ENCODE results near the gene LPIN2.
A peak's percentile ranks its signal among the peaks of the same experiment; 100 is the strongest.
"Not testable (repeated sequence)": the region's sequence is repeated elsewhere in the genome, so short reads cannot be mapped to it uniquely, and the experiment has no call there.

Gene LPIN2

GRCh38 chr18:3010086-3010485, 2.9 kb downstream of the LPIN2 start:
- DNase-seq (ENCODE audit: low read depth in 2 of 2) = no peak

DNA sequence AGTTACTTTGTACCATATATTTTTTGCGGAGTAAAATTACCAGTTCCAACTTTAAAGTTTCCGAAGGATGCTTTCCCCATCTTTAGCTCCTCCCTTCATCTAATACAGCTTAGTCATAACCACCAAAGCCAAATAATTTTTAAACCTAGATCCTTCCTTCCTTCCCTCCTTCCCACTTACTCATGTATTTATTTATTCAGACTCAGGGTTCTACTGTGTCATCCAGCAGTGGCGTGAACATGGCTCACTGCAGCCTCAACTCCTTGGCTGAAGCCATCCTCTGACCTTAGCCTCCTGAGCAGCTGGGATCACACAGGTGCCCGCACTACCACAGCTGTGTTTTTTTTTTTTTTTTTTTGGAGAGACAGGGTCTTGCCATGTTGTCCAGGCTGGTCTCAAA, 4.4 kb downstream of the LPIN2 start:
- no peak for DNase-seq (ENCODE audit: low read depth in 2 of 2)

GRCh38 chr18:3007491-3007890, 5.5 kb downstream of the LPIN2 start:
- no peak for DNase-seq (ENCODE audit: low read depth in 2 of 2)

DNA sequence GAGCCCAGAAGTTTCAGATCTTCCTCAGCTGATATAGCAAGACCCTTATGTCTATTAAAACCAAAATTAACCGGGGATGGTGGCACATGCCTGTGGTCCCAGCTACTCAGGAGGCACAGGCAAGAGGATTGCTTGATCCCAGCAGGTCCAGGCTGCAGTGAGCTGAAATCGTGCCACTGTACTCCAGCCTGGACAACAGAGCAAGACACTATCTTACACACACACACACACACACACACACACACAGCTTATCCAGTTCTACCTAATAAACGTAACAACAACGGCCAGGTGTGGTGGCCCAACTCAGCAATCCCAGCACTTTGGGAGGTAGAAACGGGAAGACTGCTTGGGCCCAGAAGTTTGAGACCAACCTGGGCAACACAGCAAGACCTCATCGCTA, 7.5 kb downstream of the LPIN2 start:
- DNase-seq (ENCODE audit: low read depth in 2 of 2) = no peak

DNA sequence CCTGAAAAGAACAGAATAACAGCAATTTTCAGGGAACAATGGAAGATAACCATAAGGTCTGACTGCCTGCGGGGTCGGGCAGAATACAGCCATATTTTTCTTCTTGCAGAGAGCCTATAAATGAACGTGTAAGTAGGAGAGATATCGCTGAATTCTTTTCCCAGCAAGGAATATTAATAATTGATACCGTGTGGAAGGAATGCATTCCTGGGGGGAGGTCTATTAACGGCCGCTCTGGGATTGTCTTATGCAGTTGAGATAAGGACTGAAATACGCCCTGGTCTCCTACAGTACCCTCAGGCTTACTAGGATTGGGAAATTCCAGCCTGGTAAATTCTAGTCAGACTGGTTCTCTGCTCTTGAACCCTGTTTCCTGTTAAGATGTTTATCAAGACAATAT, 9.2 kb downstream of the LPIN2 start:
- not testable (repeated sequence) for DNase-seq (ENCODE audit: low read depth in 2 of 2)

DNA sequence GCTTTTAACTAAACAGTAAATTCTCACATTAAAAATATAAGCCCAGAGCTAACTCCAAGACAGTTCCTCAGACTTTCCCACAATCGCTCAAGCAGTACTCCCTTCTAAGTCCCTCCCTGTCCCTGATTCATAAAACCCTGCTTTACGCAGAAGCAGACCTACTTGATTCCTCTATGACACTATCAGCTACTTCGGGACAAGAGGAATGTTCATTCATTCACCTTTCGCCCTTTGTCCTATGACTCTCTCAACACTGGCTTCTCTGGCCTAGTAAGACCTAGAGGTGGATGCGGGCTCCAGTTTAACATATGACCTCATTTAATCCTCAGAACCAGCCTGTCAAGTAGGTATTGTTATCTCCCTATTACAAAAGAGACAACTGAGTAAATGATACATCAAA, 10.2 kb downstream of the LPIN2 start:
- no peak for DNase-seq (ENCODE audit: low read depth in 2 of 2)

DNA sequence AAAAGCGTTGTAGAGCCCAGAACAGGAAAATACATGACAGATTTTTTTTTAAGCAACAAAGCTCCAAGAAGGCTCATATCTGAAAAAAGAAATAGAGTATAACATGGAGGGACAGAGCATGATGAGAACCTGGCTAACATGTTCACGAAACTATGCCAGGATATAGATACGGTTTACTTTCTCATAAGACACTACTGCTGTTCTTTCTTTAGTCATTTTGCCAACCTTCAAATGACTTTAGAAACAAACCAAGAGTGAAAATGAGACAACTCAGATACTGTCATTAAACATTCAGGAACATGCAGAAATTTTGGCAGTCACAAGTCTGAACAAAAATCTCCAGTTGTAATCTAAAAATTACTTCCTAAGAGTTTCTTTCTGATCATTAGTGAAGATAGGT, 14.3 kb downstream of the LPIN2 start:
- no peak for DNase-seq (ENCODE audit: low read depth in 2 of 2)

GRCh38 chr18:2997846-2998564, 14.9 kb downstream of the LPIN2 start:
- DNase-seq (ENCODE audit: low read depth in 2 of 2) = no peak

DNA sequence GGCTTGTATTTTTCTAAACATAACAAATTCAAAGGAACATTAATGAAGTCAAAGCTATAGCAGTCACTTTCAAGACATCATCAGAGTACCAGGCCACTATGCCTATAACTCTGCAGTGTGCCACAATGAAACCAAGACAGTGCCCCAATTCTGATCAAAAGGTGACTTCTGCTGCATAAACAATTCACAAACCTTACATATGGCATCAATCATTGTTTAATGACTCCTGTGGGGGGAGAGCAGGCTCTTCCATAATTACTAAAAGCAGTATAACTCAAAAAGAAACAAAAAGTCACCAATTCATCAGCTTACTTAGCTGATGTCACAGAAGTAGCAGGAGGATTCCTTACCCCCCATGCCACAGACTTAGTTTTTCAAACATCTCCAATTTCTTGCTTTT, 15.5 kb downstream of the LPIN2 start:
- DNase-seq (ENCODE audit: low read depth in 2 of 2) = no peak

GRCh38 chr18:2994603-2995432, 18.1 kb downstream of the LPIN2 start:
- peak; percentile 55 to 59 for DNase-seq (ENCODE audit: low read depth in 2 of 2)

- DNase-seq (ENCODE audit: low read depth in 2 of 2) = no peak
Measured at GRCh38 chr18:2994020-2994589, 18.8 kb downstream of the LPIN2 start.

GRCh38 chr18:2992995-2993877, 19.7 kb downstream of the LPIN2 start:
- no peak for DNase-seq (ENCODE audit: low read depth in 2 of 2)

GRCh38 chr18:2990956-2991640, 21.8 kb downstream of the LPIN2 start:
- DNase-seq (ENCODE audit: low read depth in 2 of 2) = no peak

DNA sequence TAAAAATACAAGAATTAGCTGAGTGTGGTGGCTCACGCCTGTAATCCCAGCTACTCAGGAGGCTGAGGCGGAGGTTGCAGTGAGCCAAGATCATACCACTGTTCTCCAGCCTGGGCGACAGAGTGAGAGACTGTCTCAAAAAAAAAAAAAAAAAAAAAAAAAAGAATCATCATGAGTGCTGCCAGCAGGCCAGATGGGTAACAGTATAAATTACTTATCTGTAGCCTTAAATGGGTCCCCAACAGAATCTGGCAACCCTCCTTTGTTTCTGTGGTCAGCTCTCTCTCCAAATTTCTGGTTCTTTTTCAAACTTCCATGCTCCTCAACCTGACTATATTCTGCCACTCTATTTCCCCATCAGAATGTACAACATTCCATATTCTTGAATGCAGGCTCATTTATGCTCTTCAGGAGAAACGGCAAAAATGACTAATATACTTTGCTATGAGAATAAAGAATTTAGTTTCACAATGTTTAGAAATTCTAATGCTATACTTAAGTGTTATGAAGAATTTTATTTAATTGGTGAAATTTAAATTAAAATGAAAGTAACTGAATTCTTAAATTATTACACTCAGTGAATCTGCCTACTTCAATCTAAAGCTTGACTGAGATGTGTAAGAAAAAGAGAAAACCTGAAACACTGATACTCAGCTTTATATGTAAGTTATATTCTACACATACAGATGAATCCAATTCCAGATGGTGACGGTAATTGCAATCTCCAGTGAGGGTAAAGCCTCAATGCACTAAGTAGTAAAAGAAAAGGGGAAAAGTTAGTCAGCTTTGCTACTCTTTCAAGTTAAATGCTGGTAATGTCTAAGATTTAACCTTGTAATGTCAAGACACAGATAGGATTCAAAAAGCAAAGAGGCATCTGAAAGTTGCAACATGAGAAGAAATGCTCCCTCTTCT, 24.8 kb downstream of the LPIN2 start:
- DNase-seq (ENCODE audit: low read depth in 2 of 2) = no peak

- DNase-seq (ENCODE audit: low read depth in 2 of 2) = no peak
Measured at GRCh38 chr18:2986150-2986865, 26.6 kb downstream of the LPIN2 start.

GRCh38 chr18:2985628-2986027, 27.3 kb downstream of the LPIN2 start:
- DNase-seq (ENCODE audit: low read depth in 2 of 2) = no peak

DNA sequence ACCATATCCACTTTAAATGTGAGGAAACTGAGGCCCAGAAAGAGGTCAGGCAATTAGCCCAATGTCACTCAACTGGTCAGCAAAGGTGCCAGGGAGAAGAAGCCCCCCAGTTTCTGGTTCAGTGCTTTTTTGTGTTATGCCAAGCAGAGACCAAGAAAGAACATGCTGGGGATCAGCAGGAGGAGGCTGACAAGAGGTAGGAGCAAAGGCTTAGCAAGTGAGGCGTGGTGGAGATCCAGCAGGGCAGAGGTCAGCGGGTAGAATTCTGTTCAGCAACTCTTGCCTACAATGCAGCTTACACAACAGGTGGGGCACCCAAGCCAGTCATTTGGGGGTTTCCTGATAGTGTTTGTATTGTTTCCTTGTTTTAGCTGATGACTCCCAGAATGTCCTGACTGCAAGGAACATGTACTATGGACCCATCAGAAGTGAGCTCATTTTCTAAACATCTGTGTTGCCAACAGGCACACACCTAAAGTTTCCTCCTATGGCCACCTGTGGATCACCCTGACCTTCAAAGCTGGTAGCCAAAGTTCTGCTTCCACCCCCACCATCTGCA, 28.2 kb downstream of the LPIN2 start:
- no peak for DNase-seq (ENCODE audit: low read depth in 2 of 2)

DNA sequence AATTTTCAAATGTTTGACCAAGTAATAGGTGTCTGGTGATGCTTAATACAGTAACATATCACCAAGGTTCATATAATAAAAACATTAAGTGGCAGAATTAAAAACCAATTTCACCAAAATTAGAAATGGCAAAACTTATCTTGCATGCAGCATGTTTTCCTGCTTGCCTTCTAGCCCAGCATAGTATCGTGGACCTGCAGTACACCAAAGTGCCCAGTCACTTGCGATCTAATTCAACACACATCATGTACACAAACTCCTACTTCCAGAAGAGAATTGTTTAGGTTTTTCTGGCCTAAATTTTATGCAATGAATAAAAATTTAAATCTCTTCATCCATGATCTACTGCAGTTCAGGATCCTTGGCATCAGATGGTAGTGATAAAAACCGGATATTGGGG, 28.9 kb downstream of the LPIN2 start:
- DNase-seq (ENCODE audit: low read depth in 2 of 2) = no peak

DNA sequence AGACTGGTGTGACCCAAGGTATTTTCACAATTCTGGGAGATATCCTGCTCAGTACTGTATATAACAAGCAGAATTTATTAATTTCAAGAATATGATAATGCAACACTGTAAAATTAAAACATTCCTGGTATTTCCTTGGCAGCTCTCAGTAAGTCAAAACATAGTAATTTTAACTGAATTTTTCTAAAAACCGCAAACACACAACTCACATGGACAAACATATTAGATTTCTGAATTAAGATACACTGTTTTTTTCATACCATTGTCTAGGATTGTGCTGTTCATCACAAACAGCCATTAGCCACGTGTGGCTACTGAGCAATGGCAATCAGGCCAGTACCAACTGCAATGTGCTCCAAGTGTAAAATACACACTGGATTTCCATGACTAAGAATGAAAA, 29.6 kb downstream of the LPIN2 start:
- no peak for DNase-seq (ENCODE audit: low read depth in 2 of 2)
